Thyroid gland (tissue), 4 donors: ENCODE results near the gene PRDM11.
A peak's percentile ranks its signal among the peaks of the same experiment; 100 is the strongest.

Source experiments
- CTCF ChIP-seq, 6 experiments: fragments of 200-600 bp in 3 of 6; fragments of 450-650 bp in 3 of 6; sonication (generic) in 3 of 6; IDR thresholded peaks; one replicate each; pipeline ENCODE4 v1.5.1; 2016 to 2019; ENCODE audit warnings: antibody characterized with exemption in 6 of 6, mild to moderate bottlenecking in 2 of 6, inconsistent platforms in 1 of 6, moderate library complexity in 1 of 6
- POLR2A ChIP-seq, 2 donors: fragments of 450-650 bp; IDR thresholded peaks; one replicate each; pipeline ENCODE4 v1.6.1; 2017; ENCODE audit warnings: antibody characterized with exemption in 2 of 2, mild to moderate bottlenecking in 2 of 2, moderate library complexity in 1 of 2

GRCh38 chr11:45180179-45180847 is 33.9 kb downstream of the PRDM11 start:
- TF ChIP-seq POLR2A (IDR thresholded peaks at IDR 0.05) (peak in 1 of 2 donors; percentile 8), CTCF (IDR thresholded peaks at IDR 0.05) (peak in 5 of 6 experiments; percentile 10 to 67 (median 56))
